SK-N-SH (cell line): ENCODE measurements around the gene CALML3. TPM values are rescaled to one million over a fixed set of nuclear protein-coding genes. Genes with fewer than 3 reads are reported as not detected.

Experiments used
- CTCF ChIA-PET: fragments of 300-600, 350-600 bp; formaldehyde crosslinking; extraction: SDS; loops from one replicate; lab custom pipeline; 2021; lab: Yijun Ruan, JAX
- POLR2A ChIA-PET: fragments of 350-600 bp; sonication (Branson Sonifier 250); formaldehyde crosslinking; extraction: SDS; loops from one replicate; lab custom pipeline; 2020; ENCODE audit warnings: antibody characterized with exemption, inconsistent platforms; lab: Yijun Ruan, JAX
- DNase-seq: peaks from one replicate; pipeline ENCODE4 v3.0.0; 2012
- H2AFZ ChIP-seq: fragments of 200-600 bp; sonication (generic); 2 replicates; pipeline ENCODE4 v1.8.1; 2016; ENCODE audit warnings: antibody characterized with exemption, mild to moderate bottlenecking, low read depth
- H3F3A ChIP-seq: fragments of 200-600 bp; sonication (generic); replicated peaks from 2 replicates; pipeline ENCODE3; 2016; ENCODE audit warnings: antibody characterized with exemption, mild to moderate bottlenecking; ENCODE audit not compliant: insufficient read depth
- H3K27ac ChIP-seq, 2 experiments: fragments of 200-500 bp in 1 of 2; fragments of 200-600 bp in 1 of 2; sonication (Bioruptor generic) in 1 of 2; sonication (generic), shearing (Covaris generic) in 1 of 2; 2 replicates each; pipeline versions ENCODE4 v1.5.1 to v1.6.1; 2014 to 2016; ENCODE audit warnings: low read depth in 2 of 2, inconsistent platforms in 1 of 2, low read length in 1 of 2, mild to moderate bottlenecking in 1 of 2, mixed read lengths in 1 of 2
- H3K27me3 ChIP-seq: fragments of 200-600 bp; sonication (generic), shearing (Covaris generic); 2 replicates; pipeline ENCODE4 v1.6.1; 2016; ENCODE audit warnings: mixed run types; ENCODE audit not compliant: insufficient read depth
- H3K36me3 ChIP-seq, 2 experiments: fragments of 200-500 bp in 1 of 2; fragments of 200-600 bp in 1 of 2; sonication (Bioruptor generic) in 1 of 2; sonication (generic) in 1 of 2; replicated peaks in 1 of 2; 2 replicates each; pipeline versions ENCODE3 to v1.5.1; 2014 to 2016; ENCODE audit warnings: low read length in 1 of 2, mild to moderate bottlenecking in 1 of 2; ENCODE audit not compliant: insufficient read depth in 2 of 2, control insufficient read depth in 1 of 2
- H3K4me1 ChIP-seq, 2 experiments: fragments of 200-500 bp in 1 of 2; fragments of 200-600 bp in 1 of 2; sonication (Bioruptor generic) in 1 of 2; sonication (generic), shearing (Covaris generic) in 1 of 2; 2 replicates each; pipeline versions ENCODE4 v1.5.1 to v1.6.1; 2014 to 2016; ENCODE audit warnings: low read depth in 1 of 2, low read length in 1 of 2, mixed run types in 1 of 2; ENCODE audit not compliant: insufficient read depth in 2 of 2, control insufficient read depth in 1 of 2
- H3K4me2 ChIP-seq: fragments of 200-600 bp; sonication (generic), shearing (Covaris generic); 2 replicates; pipeline ENCODE4 v1.6.1; 2017; ENCODE audit warnings: mixed run types
- H3K4me3 ChIP-seq, 2 experiments: fragments of 200-500 bp in 1 of 2; fragments of 200-600 bp in 1 of 2; sonication (Bioruptor generic) in 1 of 2; sonication (generic), shearing (Covaris generic) in 1 of 2; 2 replicates each; pipeline versions ENCODE4 v1.5.1 to v1.8.1; 2014 to 2016; ENCODE audit warnings: low read depth in 2 of 2, inconsistent platforms in 1 of 2, low read length in 1 of 2, mild to moderate bottlenecking in 1 of 2, mixed read lengths in 1 of 2, moderate library complexity in 1 of 2
- H3K79me2 ChIP-seq: fragments of 200-600 bp; sonication (generic); 2 replicates; pipeline ENCODE4 v1.8.1; 2017; ENCODE audit warnings: mild to moderate bottlenecking; ENCODE audit not compliant: insufficient read depth
- H3K9ac ChIP-seq: fragments of 200-600 bp; sonication (generic); 2 replicates; pipeline ENCODE4 v1.6.1; 2017; ENCODE audit warnings: mixed run types
- H3K9me2 ChIP-seq: fragments of 200-600 bp; sonication (generic); 2 replicates; pipeline ENCODE4 v1.6.1; 2017; ENCODE audit warnings: mixed run types
- H3K9me3 ChIP-seq: fragments of 200-600 bp; sonication (generic); 2 replicates; pipeline ENCODE4 v1.6.1; 2017; ENCODE audit warnings: mixed run types, mild to moderate bottlenecking, moderate library complexity
- H4K20me1 ChIP-seq: fragments of 200-600 bp; sonication (generic); 2 replicates; pipeline ENCODE4 v1.6.1; 2017; ENCODE audit warnings: mild to moderate bottlenecking, mixed run types; ENCODE audit not compliant: insufficient read depth
- CHD2 ChIP-seq: fragments of 150-350 bp; IDR thresholded peaks from 2 replicates; pipeline ENCODE4 v1.6.1; 2018; ENCODE audit warnings: low read length; ENCODE audit not compliant: partially characterized antibody
- FOXJ3 ChIP-seq: sonication (generic); formaldehyde crosslinking; IDR thresholded peaks from 2 replicates; pipeline ENCODE4 v1.5.1; 2020; ENCODE audit warnings: mild to moderate bottlenecking, missing genetic modification reagents
- GABPA ChIP-seq: IDR thresholded peaks from 2 replicates; pipeline ENCODE4 v1.4.0; 2012; ENCODE audit warnings: low read depth, mild to moderate bottlenecking
- GATA2 ChIP-seq: sonication (generic); formaldehyde crosslinking; IDR thresholded peaks from 2 replicates; pipeline ENCODE4 v1.5.0; 2020; ENCODE audit warnings: mild to moderate bottlenecking, missing genetic modification reagents
- MAX ChIP-seq: IDR thresholded peaks from 2 replicates; pipeline ENCODE4 v1.4.0; 2012; ENCODE audit warnings: low read depth
- MEF2A ChIP-seq: IDR thresholded peaks from 2 replicates; pipeline ENCODE4 v1.4.0; 2012; ENCODE audit warnings: low read depth, borderline replicate concordance
- NFIC ChIP-seq: IDR thresholded peaks from 2 replicates; pipeline ENCODE4 v1.4.0; 2012; ENCODE audit warnings: borderline replicate concordance
- REST ChIP-seq: IDR thresholded peaks from 2 replicates; pipeline ENCODE4 v1.6.1; 2012; ENCODE audit warnings: mild to moderate bottlenecking, low read depth, low read length, moderate library complexity
- TAF1 ChIP-seq: IDR thresholded peaks from 2 replicates; pipeline ENCODE4 v1.6.1; 2012; ENCODE audit warnings: low read depth, mild to moderate bottlenecking, low read length, moderate library complexity, borderline replicate concordance
- YY1 ChIP-seq: IDR thresholded peaks from 2 replicates; pipeline ENCODE4 v1.4.0; 2012; ENCODE audit warnings: low read depth, mild to moderate bottlenecking
- ZBTB33 ChIP-seq: IDR thresholded peaks from 2 replicates; pipeline ENCODE4 v1.4.0; 2012; ENCODE audit warnings: low read depth, borderline replicate concordance
- WGBS: methylation state at CpG from one replicate; pipeline ENCODE4 v1.1.6; 2017; ENCODE audit warnings: low lambda C conversion rate; 5-methylcytosine and 5-hydroxymethylcytosine counted together
- polyA plus RNA-seq, 3 experiments: library from polyadenylated mRNA; depleted of rRNA; stranded (reverse); fragments of >200 nt; gene quantifications; 2 replicates each; pipeline ENCODE4 v1.2.3, GENCODE V29; 2012

Gene CALML3
- polyA plus RNA-seq, 1 of the 3 experiments (the other 2 are of a cell fraction), result not detected

GRCh38 chr10:5560817-5561703 is 36.3 kb downstream of the CALML3 start:
- CTCF ChIA-PET, result interaction anchor here (1.1 kb wide), 1 partner anchor 62 kb away, joined by 5 read pairs; no protein-coding TSS in a partner anchor
- Histone ChIP-seq H3F3A (peaks cover 7% of the 10 kb centered on the region), H3K9me2 (no peaks in the 10 kb centered on the region), H2AFZ (no peak overlapping the region), H3K9me3 (no peaks in the 10 kb centered on the region), H3K27ac (no peak overlapping the region), H3K79me2 (no peaks in the 10 kb centered on the region), H3K4me3 (no peak overlapping the region), H3K27me3 (no peaks in the 10 kb centered on the region), H3K4me2 (no peak overlapping the region), H3K36me3 (no peaks in the 10 kb centered on the region), H3K4me1 (peaks cover 3 to 18% of the 10 kb centered on the region in 2 experiments; a peak in 2 of 4 replicates), H4K20me1 (no peaks in the 10 kb centered on the region), H3K9ac (no peak overlapping the region)
- POLR2A ChIA-PET, result no interaction called here
- WGBS, result 95% methylated on average over 21 of the region's 28 CpGs
- TF ChIP-seq FOXJ3 (CRISPR knock-in tag), result no peak
- TF ChIP-seq GABPA, result no peak
- DNase-seq, result no peak

- no peaks in the 10 kb centered on the region for H3K79me2 ChIP-seq
- CTCF ChIA-PET, result interaction anchor here (0.6 to 1.3 kb wide), 4 partner anchors 34 to 1003 kb away, joined by 3 to 4 read pairs (median 3); no protein-coding TSS in a partner anchor
- H3K27ac ChIP-seq, result no peak overlapping the region
- no peak for TF ChIP-seq GATA2 (CRISPR knock-in tag)
- no peak for TF ChIP-seq REST
- TF ChIP-seq CHD2, result no peak
- no peak for TF ChIP-seq YY1
- TF ChIP-seq TAF1, result no peak
- TF ChIP-seq NFIC, result no peak
- TF ChIP-seq MAX, result no peak
- TF ChIP-seq ZBTB33, result no peak
- no peak for TF ChIP-seq MEF2A
- TF ChIP-seq, all 33 proteins: peak for 0
- POLR2A ChIA-PET, result no interaction called here
- no peaks in the 10 kb centered on the region for H3K36me3 ChIP-seq
- H2AFZ ChIP-seq, result no peak overlapping the region
- 91% methylated on average over 13 of the region's 13 CpGs for WGBS
- no peaks in the 10 kb centered on the region for H4K20me1 ChIP-seq
- peaks cover 7% of the 10 kb centered on the region for H3F3A ChIP-seq
- H3K9me2 ChIP-seq, result no peaks in the 10 kb centered on the region
- no peak overlapping the region for H3K9ac ChIP-seq
- H3K27me3 ChIP-seq, result no peaks in the 10 kb centered on the region
- no peaks in the 10 kb centered on the region for H3K9me3 ChIP-seq
- no peak overlapping the region for H3K4me2 ChIP-seq
- DNase-seq, result no peak
- peaks cover 3 to 18% of the 10 kb centered on the region in 2 experiments; a peak in 2 of 4 replicates for H3K4me1 ChIP-seq
- H3K4me3 ChIP-seq, result no peak overlapping the region
Measured at GRCh38 chr10:5561704-5562645, 37.2 kb downstream of the CALML3 start.
